Activated CD8-positive, alpha-beta T cell treated with anti-CD3 and anti-CD28 coated beads for 36 hours (primary cell): ENCODE results near the gene SLFNL1. TPM values are rescaled to one million over a fixed set of nuclear protein-coding genes. Genes with fewer than 3 reads are reported as not detected.

Experiments used
- ATAC-seq: fragments of 200-7000 bp; cut with Tn5 transposase; one replicate; pipeline ENCODE4 v1.10.0; 2021; ENCODE audit warnings: mild to moderate bottlenecking, moderate library complexity
- CTCF ChIA-PET: fragments of 350-600 bp; sonication (Branson Sonifier 250); formaldehyde crosslinking; loops from one replicate; lab custom pipeline; 2021; ENCODE audit warnings: antibody characterized with exemption; lab: Charles Lee
- POLR2A ChIA-PET: fragments of 350-600 bp; sonication (Branson Sonifier 250); formaldehyde crosslinking; loops from one replicate; lab custom pipeline; 2021; ENCODE audit warnings: antibody characterized with exemption; lab: Charles Lee
- DNase-seq: peaks from one replicate; pipeline ENCODE4 v3.0.0-alpha.2; 2020
- H3K27ac Mint-ChIP-seq: one replicate; pipeline ENCODE4 v1.8.0; 2021; ENCODE audit warnings: mild to moderate bottlenecking, mixed read lengths
- H3K27me3 Mint-ChIP-seq: one replicate; pipeline ENCODE4 v1.8.0; 2021; ENCODE audit warnings: mixed read lengths
- H3K36me3 Mint-ChIP-seq: one replicate; pipeline ENCODE4 v1.8.0; 2021; ENCODE audit warnings: low read depth, mixed read lengths
- H3K4me1 Mint-ChIP-seq: one replicate; pipeline ENCODE4 v1.8.0; 2021; ENCODE audit warnings: low read depth, mixed read lengths
- H3K4me3 Mint-ChIP-seq: one replicate; pipeline ENCODE4 v1.8.0; 2021; ENCODE audit warnings: mild to moderate bottlenecking, moderate library complexity, mixed read lengths
- H3K9me3 Mint-ChIP-seq: one replicate; pipeline ENCODE4 v1.8.0; 2021; ENCODE audit warnings: mixed read lengths
- intact Hi-C: fragments of 100-400 bp; cut with micrococcal nuclease; formaldehyde crosslinking; loops from one replicate; pipeline ENCODE4 v1.10.0; 2022
- total RNA-seq, 2 experiments: library from RNA; stranded (reverse); gene quantifications; one replicate each; pipeline ENCODE4 v1.2.3, GENCODE V29; 2021
- TF ChIP-seq, protein P1 (sequence below): fragments of 200-600 bp; IDR thresholded peaks from one replicate; pipeline ENCODE4 v1.8.0; 2022; ENCODE audit warnings: antibody characterized with exemption, mild to moderate bottlenecking

The SLFNL1 gene
- total RNA-seq, 2 experiments from 2014 or later, result 0.22 to 0.25 TPM

DNA sequence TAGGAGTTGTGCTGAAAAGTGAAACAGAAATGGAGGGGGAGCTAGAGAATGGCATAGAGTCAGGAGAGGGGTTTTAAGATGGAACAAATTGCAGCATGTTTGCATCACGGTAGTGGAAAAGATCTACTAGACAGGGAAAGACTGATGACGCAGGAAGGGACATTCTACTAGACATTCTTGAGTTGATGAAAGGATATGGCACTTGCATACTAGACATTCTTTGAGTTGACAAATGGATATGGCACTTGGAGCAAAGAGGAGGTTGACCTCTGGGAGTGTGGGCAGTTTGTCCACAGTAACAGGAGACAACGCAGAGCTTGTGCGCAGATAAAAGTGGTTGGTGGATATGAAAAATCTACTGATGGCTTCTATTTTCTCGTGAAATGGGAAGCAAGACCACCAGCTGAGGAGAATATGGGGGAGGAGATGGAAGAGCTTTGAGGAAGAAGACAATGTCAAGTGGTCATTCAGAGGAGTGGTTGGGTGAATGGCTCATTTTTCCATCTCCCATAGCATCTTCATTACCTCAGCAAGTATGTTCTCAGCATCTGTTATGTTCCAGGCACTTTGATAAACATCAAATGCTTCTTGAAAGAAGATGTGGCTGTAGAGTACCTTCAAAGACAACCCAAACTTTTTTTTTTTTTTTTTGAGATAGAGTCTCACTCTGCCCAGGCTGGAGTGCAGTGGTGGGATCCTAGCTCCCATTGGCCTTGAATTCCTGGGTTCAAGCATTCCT lies 44.4 kb downstream of the SLFNL1 start:
- intact Hi-C loops, result no loop called here
- peaks cover 31% of the 10 kb centered on the region for H3K4me1 Mint-ChIP-seq
- ChIA-PET POLR2A (interaction anchor here (0.8 to 1.6 kb wide), 2 partner anchors 12 to 19 kb away, joined by 3 to 5 read pairs; no protein-coding TSS in a partner anchor), CTCF (interaction anchor here (2.6 kb wide), 1 partner anchor 24 kb away, joined by 10 read pairs; no protein-coding TSS in a partner anchor)
- H3K36me3 Mint-ChIP-seq, result peaks cover 18% of the 10 kb centered on the region
- no peak for ATAC-seq
- no peaks in the 10 kb centered on the region for H3K27me3 Mint-ChIP-seq
- TF ChIP-seq, protein P1, sequence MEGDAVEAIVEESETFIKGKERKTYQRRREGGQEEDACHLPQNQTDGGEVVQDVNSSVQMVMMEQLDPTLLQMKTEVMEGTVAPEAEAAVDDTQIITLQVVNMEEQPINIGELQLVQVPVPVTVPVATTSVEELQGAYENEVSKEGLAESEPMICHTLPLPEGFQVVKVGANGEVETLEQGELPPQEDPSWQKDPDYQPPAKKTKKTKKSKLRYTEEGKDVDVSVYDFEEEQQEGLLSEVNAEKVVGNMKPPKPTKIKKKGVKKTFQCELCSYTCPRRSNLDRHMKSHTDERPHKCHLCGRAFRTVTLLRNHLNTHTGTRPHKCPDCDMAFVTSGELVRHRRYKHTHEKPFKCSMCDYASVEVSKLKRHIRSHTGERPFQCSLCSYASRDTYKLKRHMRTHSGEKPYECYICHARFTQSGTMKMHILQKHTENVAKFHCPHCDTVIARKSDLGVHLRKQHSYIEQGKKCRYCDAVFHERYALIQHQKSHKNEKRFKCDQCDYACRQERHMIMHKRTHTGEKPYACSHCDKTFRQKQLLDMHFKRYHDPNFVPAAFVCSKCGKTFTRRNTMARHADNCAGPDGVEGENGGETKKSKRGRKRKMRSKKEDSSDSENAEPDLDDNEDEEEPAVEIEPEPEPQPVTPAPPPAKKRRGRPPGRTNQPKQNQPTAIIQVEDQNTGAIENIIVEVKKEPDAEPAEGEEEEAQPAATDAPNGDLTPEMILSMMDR, result no peak
- no peak overlapping the region for H3K4me3 Mint-ChIP-seq
- DNase-seq, result no peak
- H3K9me3 Mint-ChIP-seq, result no peaks in the 10 kb centered on the region
- H3K27ac Mint-ChIP-seq, result no peak overlapping the region

DNA sequence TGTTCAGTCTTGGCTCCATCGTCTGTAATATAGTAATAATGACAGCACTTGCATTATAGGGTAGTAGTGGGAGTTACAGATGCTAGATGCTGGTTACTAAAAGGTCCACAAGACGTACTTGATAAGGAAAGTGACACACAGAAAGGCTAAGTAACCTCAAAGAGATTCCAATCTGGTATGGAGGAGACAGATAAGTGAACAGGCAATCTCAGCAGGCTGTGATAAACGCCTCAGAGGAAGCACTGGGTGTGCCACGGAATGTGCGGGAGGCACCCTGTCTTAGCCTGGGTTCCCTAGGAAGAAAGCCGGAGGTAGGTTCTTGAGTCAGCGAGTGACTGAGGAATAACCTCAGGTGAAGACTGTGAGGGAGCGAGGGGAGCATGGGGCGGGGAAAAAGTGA lies 46.6 kb downstream of the SLFNL1 start:
- peaks cover 2% of the 10 kb centered on the region for H3K36me3 Mint-ChIP-seq
- H3K27me3 Mint-ChIP-seq, result no peaks in the 10 kb centered on the region
- POLR2A ChIA-PET, result interaction anchor here (1.2 kb wide), 1 partner anchor 35 kb away, joined by 3 read pairs; no protein-coding TSS in a partner anchor
- intact Hi-C loops, result no loop called here
- CTCF ChIA-PET, result interaction anchor here (1.3 to 1.6 kb wide), 3 partner anchors 21 to 26 kb away, joined by 4 to 5 read pairs (median 4); no protein-coding TSS in a partner anchor
- TF ChIP-seq, protein P1, result no peak
- H3K4me3 Mint-ChIP-seq, result no peak overlapping the region
- no peaks in the 10 kb centered on the region for H3K9me3 Mint-ChIP-seq
- ATAC-seq (no peak), DNase-seq (no peak)
- H3K4me1 Mint-ChIP-seq, result peaks cover 18% of the 10 kb centered on the region
- H3K27ac Mint-ChIP-seq, result no peak overlapping the region

DNA sequence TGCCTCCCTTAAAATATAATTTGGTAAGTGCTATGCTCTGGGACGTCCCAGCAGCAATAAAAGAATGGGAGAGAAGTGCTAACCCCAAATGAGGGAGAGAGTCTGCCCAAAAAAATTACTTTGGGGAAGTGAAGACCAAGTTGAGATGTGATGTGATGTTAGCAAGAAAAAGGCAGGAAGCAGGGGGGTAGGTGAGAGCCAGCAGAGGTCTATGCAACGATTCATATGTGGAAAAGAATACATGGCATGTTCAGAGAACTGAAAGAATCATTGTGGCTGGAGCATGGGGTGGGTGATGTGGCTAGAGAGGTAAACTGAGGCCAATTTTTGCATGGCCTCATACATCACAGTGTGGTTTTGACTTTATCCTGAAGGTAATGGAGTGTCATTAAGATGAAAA lies 47.6 kb downstream of the SLFNL1 start:
- POLR2A ChIA-PET, result no interaction called here
- DNase-seq (no peak), ATAC-seq (no peak)
- TF ChIP-seq, protein P1, result no peak
- intact Hi-C loops, result no loop called here
- Mint-ChIP-seq H3K27ac (no peak overlapping the region), H3K4me1 (peaks cover 18% of the 10 kb centered on the region), H3K4me3 (no peak overlapping the region), H3K9me3 (no peaks in the 10 kb centered on the region), H3K27me3 (peaks cover 1% of the 10 kb centered on the region), H3K36me3 (peaks cover 2% of the 10 kb centered on the region)
- CTCF ChIA-PET, result interaction anchor here (1.5 kb wide), 1 partner anchor 21 kb away, joined by 5 read pairs; no protein-coding TSS in a partner anchor

DNA sequence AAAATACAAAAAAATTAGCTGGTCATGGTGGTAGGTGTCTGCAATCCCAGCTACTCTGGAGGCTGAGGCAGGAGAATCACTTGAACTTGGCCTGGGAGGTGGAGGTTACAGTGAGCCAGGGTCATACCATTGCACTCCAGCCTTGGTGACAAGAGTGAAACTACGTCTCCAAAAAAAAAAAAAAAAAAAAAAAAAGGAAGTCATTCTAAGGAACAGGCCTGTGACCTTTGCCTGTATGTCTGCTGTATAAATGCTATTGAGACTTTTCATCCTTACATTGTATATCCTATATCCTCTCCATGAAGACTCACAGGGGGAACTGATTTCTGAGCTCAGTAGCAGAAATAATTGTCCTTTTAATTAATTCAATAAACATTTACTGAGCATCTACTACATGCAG lies 49.6 kb downstream of the SLFNL1 start:
- POLR2A ChIA-PET, result interaction anchor here (1.1 kb wide), 1 partner anchor 10 kb away, joined by 3 read pairs; no protein-coding TSS in a partner anchor
- ATAC-seq (no peak), DNase-seq (no peak)
- H3K4me1 Mint-ChIP-seq, result peaks cover 14% of the 10 kb centered on the region
- intact Hi-C loops, result no loop called here
- H3K27me3 Mint-ChIP-seq, result peaks cover 1% of the 10 kb centered on the region
- CTCF ChIA-PET, result interaction anchor here (0.7 to 1.0 kb wide), 2 partner anchors 23 to 25 kb away, joined by 4 read pairs; no protein-coding TSS in a partner anchor
- H3K9me3 Mint-ChIP-seq, result no peaks in the 10 kb centered on the region
- TF ChIP-seq, protein P1, result no peak
- no peak overlapping the region for H3K4me3 Mint-ChIP-seq
- H3K27ac Mint-ChIP-seq, result no peak overlapping the region
- no peaks in the 10 kb centered on the region for H3K36me3 Mint-ChIP-seq

DNA sequence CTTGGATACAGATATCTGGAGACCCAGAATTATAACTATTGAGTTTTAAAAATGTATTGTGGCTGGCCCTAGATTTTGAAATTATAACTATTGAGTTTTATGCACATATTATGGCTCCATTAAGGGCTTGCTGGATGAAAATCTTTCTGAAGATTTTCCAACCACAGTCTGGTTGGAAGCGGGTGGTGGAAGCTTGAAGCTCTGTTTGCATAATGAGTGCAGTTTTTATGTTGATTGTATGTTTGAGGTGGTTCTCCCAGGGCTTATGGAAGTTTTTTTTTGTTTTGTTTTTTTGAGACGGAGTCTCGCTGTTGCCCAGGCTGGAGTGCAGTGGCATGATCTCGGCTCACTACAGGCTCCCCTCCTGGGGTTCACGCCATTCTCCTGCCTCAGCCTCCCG lies 52.1 kb downstream of the SLFNL1 start:
- ATAC-seq (no peak), DNase-seq (no peak)
- H3K4me1 Mint-ChIP-seq, result peaks cover 6% of the 10 kb centered on the region
- ChIA-PET POLR2A (interaction anchor here (1.9 kb wide), 1 partner anchor 11 kb away, joined by 6 read pairs; the partner anchor contains the start of gene CTPS1), CTCF (no interaction called here)
- H3K27me3 Mint-ChIP-seq, result peaks cover 1% of the 10 kb centered on the region
- H3K4me3 Mint-ChIP-seq, result no peak overlapping the region
- no peak overlapping the region for H3K27ac Mint-ChIP-seq
- intact Hi-C loops, result no loop called here
- TF ChIP-seq, protein P1, result no peak
- H3K36me3 Mint-ChIP-seq, result no peaks in the 10 kb centered on the region
- H3K9me3 Mint-ChIP-seq, result no peaks in the 10 kb centered on the region
